ENCODE data around the gene ARHGAP21.

GRCh38 chr10:24552346-24553016 is 171.2 kb downstream of the ARHGAP21 start:
- peak in 5 of 12 donors; percentile 10 to 27 (median 13) for TF ChIP-seq CTCF (IDR thresholded peaks at IDR 0.05)
- TF ChIP-seq POLR2A (IDR thresholded peaks at IDR 0.05) = no peak

All from heart left ventricle (tissue), 13 donors.